Duodenal mucosa (tissue), 2 donors: ENCODE results near the gene ATP5PO.

Experiments
- H3K27ac ChIP-seq: one replicate; pipeline ENCODE4 v1.7.0; 2013; ENCODE audit warnings: low read depth, low read length
- H3K27me3 ChIP-seq, 2 donors: one replicate each; pipeline ENCODE4 v1.7.0; 2013; ENCODE audit warnings: low read length in 2 of 2, control low read depth in 1 of 2; ENCODE audit not compliant: insufficient read depth in 2 of 2, control insufficient read depth in 1 of 2
- H3K36me3 ChIP-seq, 2 donors: one replicate each; pipeline ENCODE4 v1.7.0; 2013; ENCODE audit warnings: low read length in 2 of 2, control low read depth in 1 of 2; ENCODE audit not compliant: insufficient read depth in 2 of 2, control insufficient read depth in 1 of 2
- H3K4me1 ChIP-seq, 2 donors: one replicate each; pipeline ENCODE4 v1.7.0; 2013; ENCODE audit warnings: low read length in 2 of 2, control low read depth in 1 of 2; ENCODE audit not compliant: insufficient read depth in 2 of 2, control insufficient read depth in 1 of 2
- H3K4me3 ChIP-seq, 2 donors: one replicate each; pipeline ENCODE4 v1.7.0; 2013; ENCODE audit warnings: low read length in 2 of 2, low read depth in 1 of 2
- H3K9ac ChIP-seq, 2 donors: one replicate each; pipeline ENCODE4 v1.7.0; 2013; ENCODE audit warnings: low read length in 2 of 2, low read depth in 1 of 2
- H3K9me3 ChIP-seq, 2 donors: one replicate each; pipeline ENCODE4 v1.7.0; 2013; ENCODE audit warnings: low read length in 2 of 2, control low read depth in 1 of 2; ENCODE audit not compliant: control insufficient read depth in 1 of 2

The ATP5PO gene

DNA sequence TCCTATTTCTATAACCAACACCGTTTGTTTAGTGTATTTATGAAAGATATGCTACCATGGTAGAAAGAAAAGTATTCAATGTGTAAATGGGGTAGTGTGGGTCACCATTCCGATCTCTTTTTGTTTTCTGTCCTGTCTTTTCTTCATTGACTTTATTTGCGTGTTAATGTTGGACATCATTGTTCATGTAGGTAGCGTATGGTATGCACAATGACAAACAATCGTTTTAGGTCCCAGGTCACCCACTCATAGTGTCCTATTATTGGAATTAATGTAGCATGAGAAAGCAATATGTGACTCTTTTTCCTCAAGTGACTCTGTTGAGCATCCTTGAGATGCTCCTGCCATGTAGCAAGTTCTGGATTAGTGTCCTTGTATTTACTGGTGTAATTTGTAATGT lies 25.4 kb downstream of the ATP5PO start:
- H3K36me3 ChIP-seq: no peaks in the 10 kb centered on the region
- H3K9ac ChIP-seq: no peak overlapping the region
- H3K27ac ChIP-seq: no peak overlapping the region
- no peaks in the 10 kb centered on the region for H3K27me3 ChIP-seq
- H3K9me3 ChIP-seq: no peaks in the 10 kb centered on the region
- H3K4me3 ChIP-seq: no peak overlapping the region
- peaks cover 9 to 10% of the 10 kb centered on the region in 2 donors for H3K4me1 ChIP-seq

DNA sequence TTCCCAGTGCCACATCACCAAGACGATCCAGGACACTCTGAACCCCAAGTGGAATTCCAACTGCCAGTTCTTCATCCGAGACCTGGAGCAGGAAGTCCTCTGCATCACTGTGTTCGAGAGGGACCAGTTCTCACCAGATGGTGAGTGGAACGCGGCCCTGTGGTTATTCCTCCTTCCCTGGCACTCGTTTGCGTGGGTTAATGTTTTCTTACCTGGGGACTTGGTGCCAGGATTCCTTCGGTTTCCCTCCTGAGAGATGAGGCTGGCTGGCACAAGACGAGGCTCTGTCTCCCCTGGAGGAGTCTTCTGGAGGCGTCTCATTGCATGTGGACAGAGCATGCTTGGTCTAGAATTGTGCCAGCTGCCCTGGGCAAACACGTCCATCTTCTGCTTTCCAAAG lies 29.3 kb downstream of the ATP5PO start:
- H3K4me3 ChIP-seq: no peak overlapping the region
- H3K27ac ChIP-seq: no peak overlapping the region
- no peaks in the 10 kb centered on the region for H3K9me3 ChIP-seq
- H3K27me3 ChIP-seq: no peaks in the 10 kb centered on the region
- no peak overlapping the region for H3K9ac ChIP-seq
- no peaks in the 10 kb centered on the region for H3K36me3 ChIP-seq
- no peaks in the 10 kb centered on the region for H3K4me1 ChIP-seq

DNA sequence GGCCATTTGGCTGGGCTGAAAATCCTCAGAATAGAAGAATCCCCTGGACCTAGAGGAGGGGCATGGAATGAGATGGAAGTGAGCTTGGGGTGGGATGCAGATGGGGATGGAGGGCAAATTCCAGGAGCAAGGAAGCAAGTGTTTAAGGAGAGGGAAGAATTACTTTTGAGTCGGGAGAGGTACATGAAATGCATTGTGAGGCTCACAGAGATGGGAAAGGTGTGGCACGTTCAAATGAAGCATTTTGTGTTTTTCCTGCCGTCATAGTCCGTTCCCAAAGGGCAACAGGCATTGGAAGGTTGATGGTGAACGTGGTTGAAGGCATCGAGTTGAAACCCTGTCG lies 30.5 kb downstream of the ATP5PO start:
- Histone ChIP-seq H3K36me3 (no peaks in the 10 kb centered on the region), H3K27ac (no peak overlapping the region), H3K27me3 (no peaks in the 10 kb centered on the region), H3K4me3 (no peak overlapping the region), H3K4me1 (no peaks in the 10 kb centered on the region), H3K9ac (no peak overlapping the region), H3K9me3 (no peaks in the 10 kb centered on the region)

DNA sequence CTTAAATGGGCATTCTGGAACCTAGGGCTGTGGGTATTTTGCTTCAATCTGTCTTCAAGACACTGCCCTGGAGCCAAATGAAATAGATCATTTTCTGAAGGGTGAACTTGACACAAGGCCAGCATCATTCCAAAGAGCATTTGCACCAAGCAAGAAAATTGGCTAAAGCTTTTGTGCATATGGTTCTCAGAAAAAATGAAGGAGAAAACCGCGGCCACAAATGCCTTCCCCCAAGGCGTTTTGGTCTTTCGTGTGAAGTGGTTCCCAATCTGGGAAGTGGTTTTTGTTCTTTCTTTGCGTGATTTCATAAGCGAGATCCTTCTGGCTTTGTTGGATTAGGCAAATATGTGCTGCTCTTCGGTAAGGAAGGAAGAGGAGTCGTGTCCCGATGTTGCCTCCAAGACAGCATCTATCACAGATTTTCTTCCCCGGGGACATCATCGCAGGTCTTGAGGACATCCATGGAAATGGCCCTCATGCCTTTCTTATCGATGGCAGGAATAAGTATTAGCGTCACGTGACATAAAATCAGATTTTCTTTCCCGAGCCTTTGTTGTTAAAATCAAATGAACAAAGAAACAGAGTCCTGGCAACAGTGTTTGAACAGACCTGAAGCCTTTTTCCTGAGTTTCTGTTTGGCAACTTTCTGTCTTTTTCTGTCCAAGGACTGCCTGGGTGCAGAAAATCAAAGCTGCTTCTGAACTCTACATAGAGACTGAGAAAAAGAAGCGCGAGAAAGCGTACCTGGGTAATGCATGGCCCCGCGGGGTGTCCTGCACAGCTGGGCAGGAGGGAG lies 31.0 kb downstream of the ATP5PO start:
- no peaks in the 10 kb centered on the region for H3K4me1 ChIP-seq
- no peak overlapping the region for H3K9ac ChIP-seq
- H3K27me3 ChIP-seq: no peaks in the 10 kb centered on the region
- H3K36me3 ChIP-seq: no peaks in the 10 kb centered on the region
- no peak overlapping the region for H3K27ac ChIP-seq
- no peak overlapping the region for H3K4me3 ChIP-seq
- H3K9me3 ChIP-seq: no peaks in the 10 kb centered on the region

DNA sequence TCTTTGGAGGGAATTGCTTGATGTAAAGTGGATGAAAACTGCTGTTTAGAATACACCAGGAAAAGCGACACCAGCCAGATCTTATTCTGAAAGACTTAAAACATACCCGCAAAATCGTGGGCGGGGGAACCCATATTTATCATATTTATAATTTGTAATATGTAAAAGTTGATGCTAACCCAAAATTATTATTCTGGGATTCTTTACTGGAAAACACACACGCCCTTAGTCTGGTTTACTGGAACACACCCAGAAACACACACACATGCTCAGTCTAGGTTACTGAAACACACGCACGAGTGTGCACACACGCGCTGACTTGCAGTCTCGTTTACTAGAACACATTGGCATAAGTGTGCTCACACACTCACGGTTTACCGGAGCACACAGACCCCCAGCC lies 32.5 kb downstream of the ATP5PO start:
- Histone ChIP-seq H3K9me3 (no peaks in the 10 kb centered on the region), H3K9ac (no peak overlapping the region), H3K4me1 (no peaks in the 10 kb centered on the region), H3K4me3 (no peak overlapping the region), H3K36me3 (no peaks in the 10 kb centered on the region), H3K27me3 (no peaks in the 10 kb centered on the region), H3K27ac (no peak overlapping the region)

DNA sequence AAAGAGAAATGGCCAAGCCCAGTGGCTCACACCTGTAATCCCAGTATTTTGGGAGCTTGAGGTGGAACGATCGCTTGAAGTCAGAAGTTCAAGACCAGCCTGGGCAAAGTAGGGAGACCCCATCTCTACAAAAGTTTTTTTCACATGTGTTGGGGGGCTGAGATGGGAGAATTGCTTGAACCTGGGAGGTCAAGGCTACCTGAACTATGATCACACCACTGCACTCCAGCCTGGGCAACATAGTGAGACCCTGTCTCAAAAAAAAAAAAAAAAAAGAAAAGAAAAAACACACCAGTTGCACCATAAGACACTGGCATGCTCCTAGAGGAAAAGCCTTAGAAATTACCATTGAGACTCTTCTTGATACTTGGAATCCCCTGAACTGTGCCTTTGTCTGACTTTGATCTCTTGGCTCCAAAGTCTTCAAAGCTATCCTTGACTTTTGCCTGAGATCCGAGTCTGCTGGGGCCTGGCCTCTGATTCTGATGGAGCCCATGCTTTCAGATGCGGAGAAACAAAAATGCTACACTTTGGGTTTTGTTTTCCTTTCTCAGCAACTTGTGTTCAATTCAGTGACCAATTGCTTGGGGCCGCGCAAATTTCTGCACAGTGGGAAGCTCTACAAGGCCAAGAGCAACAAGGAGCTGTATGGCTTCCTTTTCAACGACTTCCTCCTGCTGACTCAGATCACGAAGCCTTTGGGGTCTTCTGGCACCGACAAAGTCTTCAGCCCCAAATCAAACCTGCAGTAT lies 33.7 kb downstream of the ATP5PO start:
- H3K36me3 ChIP-seq: no peaks in the 10 kb centered on the region
- H3K27ac ChIP-seq: no peak overlapping the region
- no peak overlapping the region for H3K4me3 ChIP-seq
- no peaks in the 10 kb centered on the region for H3K4me1 ChIP-seq
- no peaks in the 10 kb centered on the region for H3K9me3 ChIP-seq
- H3K27me3 ChIP-seq: no peaks in the 10 kb centered on the region
- no peak overlapping the region for H3K9ac ChIP-seq

DNA sequence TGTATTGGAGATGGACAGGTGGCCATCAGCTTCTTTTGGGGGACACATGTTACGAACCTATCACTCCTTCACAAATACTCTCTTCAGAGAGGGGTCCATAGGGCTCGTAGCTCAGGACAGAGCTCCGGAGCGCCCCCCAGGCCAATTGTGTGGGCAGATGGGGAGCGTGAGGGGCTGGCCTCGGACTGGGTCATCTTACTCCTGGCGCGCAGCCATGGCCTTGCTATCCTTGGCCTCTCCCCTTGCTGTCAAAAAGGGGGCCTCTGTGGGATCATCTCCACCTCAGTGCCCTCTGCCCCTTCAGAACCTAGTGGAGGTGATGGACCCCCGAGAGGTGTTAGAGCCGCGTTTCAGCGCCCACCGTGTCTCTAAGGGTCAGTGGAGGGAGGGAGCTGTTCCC lies 35.0 kb downstream of the ATP5PO start:
- Histone ChIP-seq H3K27ac (no peak overlapping the region), H3K4me3 (no peak overlapping the region), H3K36me3 (no peaks in the 10 kb centered on the region), H3K27me3 (no peaks in the 10 kb centered on the region), H3K9me3 (no peaks in the 10 kb centered on the region), H3K9ac (no peak overlapping the region), H3K4me1 (no peaks in the 10 kb centered on the region)

DNA sequence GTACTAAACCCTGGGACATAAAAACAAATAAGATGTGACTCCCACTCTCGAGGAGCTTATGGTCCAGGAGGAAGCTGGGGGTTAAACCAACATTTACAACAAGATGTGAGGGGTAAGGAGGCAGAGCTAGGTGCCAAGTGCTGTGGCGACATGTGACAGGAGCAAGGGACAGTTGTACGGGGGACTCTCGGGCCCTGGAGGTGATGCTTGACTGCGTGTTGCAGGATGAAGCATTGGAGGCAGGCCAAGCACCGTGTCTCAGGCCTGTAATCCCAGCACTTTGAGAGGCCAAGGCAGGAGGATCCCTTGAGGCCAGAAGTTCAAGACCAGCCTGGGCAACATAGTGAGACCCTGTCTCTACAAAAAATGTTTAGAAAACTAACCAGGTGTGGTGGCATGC lies 36.8 kb downstream of the ATP5PO start:
- Histone ChIP-seq H3K9ac (no peak overlapping the region), H3K36me3 (no peaks in the 10 kb centered on the region), H3K27me3 (no peaks in the 10 kb centered on the region), H3K4me3 (no peak overlapping the region), H3K27ac (no peak overlapping the region), H3K9me3 (no peaks in the 10 kb centered on the region), H3K4me1 (no peaks in the 10 kb centered on the region)

DNA sequence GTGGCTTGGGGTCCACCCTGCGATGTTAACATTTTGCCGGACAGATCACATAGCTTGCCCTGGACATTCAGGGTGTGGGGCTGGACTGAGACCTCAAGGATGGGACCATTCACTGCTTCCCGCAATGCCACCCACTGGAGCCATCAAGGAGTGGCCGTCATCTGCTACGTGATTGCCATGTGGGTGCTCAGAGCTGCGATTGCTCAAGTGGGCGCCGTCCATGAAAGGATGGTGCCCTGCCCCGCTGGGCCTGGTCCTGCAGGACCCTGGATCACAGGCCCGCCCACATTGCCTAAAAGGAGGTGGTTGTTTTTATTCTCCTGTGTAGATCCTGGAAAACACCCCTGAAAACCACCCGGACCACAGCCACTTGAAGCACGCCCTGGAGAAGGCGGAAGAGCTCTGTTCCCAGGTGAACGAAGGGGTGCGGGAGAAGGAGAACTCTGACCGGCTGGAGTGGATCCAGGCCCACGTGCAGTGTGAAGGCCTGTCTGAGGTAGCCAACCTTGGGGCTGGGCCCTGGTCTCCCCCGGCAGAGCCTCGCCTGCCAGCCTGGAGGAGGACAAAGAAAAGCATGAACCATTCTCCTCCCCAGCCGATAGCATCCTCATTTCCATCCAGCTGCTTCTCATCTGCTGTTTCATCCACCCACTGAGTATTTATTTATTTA lies 40.4 kb downstream of the ATP5PO start:
- H3K4me3 ChIP-seq: no peak overlapping the region
- H3K36me3 ChIP-seq: no peaks in the 10 kb centered on the region
- H3K4me1 ChIP-seq: no peaks in the 10 kb centered on the region
- no peaks in the 10 kb centered on the region for H3K27me3 ChIP-seq
- no peak overlapping the region for H3K27ac ChIP-seq
- no peaks in the 10 kb centered on the region for H3K9me3 ChIP-seq
- H3K9ac ChIP-seq: no peak overlapping the region

DNA sequence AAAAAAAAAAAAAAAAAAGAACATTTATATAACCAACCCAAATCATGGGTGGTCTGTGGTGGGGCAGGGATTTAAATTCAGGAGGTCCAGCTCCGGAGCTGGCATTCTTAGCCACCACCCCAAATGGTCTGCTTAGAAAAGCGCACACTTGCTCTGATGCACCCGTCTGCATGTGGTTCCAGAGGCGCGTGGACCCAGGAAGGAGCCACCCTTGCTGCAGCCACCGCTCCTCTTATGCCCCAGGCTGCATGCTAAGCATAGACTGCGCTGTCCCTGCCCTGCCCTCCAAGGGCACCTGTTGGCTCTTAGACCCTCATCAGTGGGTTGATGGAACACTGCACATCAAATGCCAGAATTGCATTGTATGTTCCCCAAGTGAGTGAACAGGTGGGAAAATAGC lies 41.4 kb downstream of the ATP5PO start:
- Histone ChIP-seq H3K27me3 (no peaks in the 10 kb centered on the region), H3K4me1 (no peaks in the 10 kb centered on the region), H3K9ac (no peak overlapping the region), H3K36me3 (no peaks in the 10 kb centered on the region), H3K27ac (no peak overlapping the region), H3K9me3 (no peaks in the 10 kb centered on the region), H3K4me3 (no peak overlapping the region)
